Stimulated activated CD8-positive, alpha-beta memory T cell treated with anti-CD3 and anti-CD28 coated beads, Interleukin-4, amount 100 ng/mL, for 24 hours (primary cell): ENCODE measurements around the gene TPM1.

Experiments used
- DNase-seq: peaks from one replicate; pipeline ENCODE4 v3.0.0-alpha.2; 2020; ENCODE audit warnings: low read depth

The TPM1 gene

DNA sequence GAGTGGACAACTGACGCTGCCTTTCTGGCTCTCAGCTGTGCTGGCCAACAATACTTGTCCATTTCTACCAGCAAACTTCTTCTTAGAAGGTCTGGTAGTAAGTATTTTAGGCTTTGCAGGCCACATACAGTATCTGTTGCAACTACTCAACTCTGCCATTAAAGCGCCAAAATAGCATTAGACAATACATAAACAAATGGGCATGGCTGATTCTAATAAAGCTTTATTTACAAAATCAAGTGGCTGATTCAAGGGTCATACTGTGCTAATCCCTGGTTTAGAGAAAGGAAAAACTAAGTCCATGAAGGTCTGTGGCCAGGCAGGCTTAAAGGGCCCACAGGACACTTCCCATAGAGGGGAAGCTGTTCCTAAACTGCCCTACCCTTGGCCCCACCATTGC lies 26.3 kb upstream of the TPM1 start:
- DNase-seq = no peak

DNA sequence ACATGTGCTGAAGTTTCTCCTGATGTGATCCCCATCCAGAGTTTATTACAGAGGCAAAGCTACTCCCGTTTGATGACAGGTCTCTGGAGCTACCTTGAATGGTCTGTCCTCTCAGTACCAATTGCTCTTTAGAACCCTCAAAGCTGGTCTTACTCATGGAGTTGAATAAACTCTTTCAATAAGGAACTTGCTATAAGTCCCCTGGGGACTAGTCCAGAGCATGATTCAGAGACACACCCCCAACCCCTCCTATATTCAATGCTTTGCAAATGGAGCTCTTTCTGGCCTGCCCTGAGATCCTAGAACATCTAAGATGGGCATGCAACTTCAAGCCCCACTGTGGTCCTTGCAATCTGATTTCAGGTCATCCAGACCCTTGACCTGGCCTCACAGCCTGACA lies 23.9 kb upstream of the TPM1 start:
- no peak for DNase-seq

DNA sequence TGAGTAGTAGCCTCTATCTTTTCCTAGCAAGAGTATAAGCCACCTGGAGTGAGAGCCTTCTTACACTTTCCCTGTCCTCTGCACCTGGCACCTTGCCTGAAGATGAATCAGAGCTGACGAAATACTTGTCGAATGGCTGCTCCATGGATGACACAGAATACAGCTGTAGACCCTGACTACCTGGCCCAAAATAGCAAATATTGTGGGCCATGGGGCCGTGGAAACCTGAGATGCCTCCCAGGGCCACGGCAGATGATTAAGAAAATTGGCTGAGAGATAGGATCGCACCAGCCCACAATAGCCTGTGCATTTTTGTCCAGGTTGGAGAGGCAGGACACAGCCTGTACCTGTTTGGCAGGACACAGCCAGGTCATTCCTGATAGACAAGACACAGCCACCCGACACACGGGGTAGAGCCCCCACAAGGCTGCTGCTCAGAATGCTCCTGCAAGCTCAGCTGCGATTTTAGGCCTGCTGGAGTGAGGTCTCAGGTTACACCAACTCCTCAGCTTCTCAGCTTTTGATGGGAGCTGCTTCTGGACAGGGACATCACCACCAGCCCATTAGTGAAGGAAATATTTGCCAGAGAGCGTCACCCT lies 22.9 kb upstream of the TPM1 start:
- no peak for DNase-seq

DNA sequence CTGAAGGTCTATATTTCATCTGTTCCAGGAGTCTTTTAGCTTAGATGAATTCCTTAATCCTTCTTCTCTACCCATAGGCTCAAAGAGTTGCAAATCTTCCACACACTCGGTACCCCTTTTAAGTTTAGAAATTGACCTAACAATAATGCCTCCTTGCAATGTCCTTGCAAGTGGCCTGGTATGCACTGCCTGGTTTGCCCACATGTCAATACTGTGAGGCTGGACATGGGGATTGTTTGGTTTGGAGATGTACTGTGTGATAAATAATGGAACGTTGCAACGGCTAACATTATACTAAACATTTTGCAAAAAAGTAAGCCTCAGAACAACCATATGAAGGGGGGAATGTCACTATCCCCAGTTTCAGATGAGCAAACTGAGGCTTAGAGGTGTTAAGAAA lies 22.4 kb upstream of the TPM1 start:
- no peak for DNase-seq

DNA sequence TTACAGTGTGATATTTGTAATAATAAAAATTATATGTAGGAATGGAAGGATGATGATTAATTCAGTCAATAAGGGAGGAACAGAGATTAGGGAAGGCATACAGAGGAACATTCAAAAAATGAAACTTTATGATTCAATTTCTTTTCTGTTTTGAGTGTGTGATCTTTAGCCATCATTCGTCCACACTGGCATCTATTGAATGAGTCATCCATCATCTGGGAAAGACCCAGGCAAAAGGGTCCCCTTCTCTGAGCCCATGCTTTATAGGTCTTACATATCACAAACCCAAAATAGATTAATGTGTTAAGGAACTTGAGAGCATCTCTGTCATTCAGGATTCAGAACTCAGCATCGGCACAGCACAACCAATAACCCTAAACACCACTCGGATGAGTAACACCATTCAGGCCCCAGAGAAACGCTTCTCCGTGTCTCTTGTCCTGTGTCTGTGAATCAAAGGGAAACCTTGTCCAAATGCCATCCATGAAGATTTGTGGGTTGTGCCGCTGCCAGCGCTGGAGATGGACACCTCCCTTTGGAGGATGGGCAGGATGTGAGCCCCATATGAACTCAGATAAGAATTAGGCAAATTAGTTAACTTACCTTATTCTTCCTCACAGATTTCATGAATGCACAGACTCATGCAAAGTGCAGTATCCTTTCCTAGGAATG lies 21.7 kb upstream of the TPM1 start:
- no peak for DNase-seq

DNA sequence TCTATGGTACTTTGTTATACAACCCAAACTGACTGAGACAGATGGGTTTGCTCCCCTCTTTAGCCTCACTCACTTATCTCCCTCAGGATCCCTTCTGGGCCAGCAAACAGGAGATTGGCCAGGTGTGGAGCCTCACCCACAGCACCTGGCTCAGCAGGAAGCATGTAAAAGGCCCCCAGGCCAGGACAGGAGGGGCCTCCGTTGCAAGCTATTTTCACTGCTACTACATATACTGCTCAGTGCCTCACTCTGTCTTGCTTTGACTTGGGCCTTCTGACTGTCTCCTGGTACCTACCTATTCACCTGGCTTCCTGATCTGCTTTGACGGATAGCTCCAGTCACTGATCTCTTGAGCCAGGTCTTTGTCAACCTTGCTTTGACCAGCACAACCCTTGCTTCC lies 20.4 kb upstream of the TPM1 start:
- DNase-seq = no peak

DNA sequence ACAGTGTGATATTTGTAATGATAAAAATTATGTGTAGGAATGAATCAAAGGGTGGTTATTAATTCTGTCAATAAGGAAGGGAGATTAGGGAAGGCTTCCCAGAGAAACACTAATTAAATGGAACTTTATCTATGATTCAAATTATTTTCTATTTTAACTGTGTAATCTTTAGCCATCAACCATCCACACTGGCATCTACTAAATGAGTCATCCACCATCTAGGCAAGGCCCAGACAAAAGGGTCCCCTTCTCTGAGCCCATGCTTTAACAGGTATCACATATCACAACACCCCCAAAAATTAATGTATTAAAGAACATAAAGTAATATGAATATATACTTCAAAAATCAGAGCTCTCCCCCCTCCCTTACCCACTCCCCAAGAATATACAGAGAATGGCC lies 19.9 kb upstream of the TPM1 start:
- no peak for DNase-seq

DNA sequence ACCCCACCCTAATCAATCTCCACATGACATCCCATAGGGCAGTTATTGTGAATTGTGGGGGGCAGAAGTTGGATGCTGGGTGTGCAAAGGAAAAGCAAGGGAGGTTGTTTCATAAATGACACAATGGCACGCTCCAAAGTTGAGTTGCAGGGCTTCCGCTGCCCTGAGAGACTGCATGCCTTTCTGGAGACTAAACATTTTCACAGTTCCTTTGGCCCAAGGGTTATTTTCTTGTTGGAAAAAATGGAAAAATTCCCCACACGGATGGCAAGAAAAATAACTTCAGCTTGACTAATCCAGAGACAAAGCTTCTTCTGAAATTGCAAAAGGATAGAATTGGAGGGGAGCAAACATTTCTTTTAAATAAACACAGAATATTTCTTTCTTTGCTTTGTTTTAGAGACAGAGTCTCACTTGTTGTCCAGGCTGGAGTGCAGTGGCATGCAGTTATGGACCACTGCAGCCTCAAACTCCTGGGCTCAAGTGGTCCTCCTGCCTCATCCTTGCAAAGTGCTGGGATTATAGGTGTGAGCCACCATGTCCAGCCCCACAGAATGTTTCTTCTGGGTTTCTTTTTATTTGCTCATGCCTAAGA lies 19.1 kb upstream of the TPM1 start:
- no peak for DNase-seq

DNA sequence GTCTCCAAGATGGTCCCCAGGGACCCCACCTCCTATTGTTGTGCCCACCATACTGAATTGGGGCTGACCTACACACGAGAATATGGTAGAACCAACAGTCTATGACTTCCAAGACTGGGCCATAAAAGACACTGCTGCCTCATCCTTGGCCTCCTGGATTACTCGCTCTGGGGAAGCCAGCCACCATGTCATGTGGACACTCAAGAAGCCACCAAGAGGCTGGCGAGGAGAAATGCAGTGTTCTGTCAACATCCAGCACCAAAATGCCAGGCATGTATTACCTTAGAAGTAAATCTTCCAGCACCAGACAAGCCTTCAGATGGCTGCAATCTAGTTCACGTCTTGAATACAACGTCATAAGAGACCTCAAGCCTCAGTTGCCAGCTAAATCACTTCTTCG lies 17.1 kb upstream of the TPM1 start:
- DNase-seq = no peak

DNA sequence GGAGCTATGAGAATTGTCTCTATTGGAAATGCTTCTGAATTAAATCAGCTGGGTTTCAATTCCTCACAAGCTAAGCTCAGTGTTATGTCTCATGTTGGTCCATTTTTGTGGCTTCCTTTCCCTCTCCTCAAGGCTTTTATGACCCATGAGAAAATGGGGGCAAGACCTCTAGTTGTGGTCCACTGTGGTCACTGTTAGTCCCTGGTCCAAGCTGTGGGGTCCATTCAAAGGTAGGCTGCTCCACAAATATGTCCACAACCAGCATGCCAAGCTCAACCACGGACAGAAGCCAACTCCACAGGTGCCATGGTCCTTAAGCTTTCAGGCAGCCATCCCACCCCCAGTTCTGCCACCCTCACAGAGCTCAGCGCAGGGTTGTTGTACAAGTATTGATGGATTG lies 14.9 kb upstream of the TPM1 start:
- no peak for DNase-seq

DNA sequence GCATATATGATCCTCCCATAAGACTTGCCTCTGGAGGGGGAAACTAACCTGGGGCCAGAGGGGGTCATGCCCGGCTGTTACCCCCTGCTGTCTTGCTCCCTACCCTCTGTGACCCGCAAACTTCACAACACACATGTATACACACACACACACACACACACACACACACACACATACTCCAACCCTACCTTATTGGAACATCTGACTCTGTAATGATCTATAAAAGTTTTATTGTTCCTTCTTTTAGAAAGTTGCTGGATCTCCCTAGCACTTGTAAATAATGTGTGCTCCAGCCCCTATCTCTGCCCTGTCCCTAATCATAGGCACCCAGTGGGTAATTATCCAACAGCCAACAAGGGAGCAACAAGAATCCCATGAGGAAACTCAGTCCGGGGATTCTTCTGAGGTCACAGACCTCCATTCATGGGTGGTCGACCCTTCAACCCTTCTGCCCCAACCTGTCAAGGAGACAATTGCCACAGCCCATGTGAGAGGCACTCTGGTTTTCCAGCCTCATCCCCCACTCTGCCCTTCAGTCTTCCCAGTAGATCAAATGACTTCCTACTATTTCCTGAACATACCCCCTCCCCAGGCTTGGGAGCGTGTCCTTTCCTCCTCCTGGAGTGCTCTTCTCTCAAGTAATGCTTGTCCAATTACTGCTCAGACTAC lies 14.0 kb upstream of the TPM1 start:
- no peak for DNase-seq

DNA sequence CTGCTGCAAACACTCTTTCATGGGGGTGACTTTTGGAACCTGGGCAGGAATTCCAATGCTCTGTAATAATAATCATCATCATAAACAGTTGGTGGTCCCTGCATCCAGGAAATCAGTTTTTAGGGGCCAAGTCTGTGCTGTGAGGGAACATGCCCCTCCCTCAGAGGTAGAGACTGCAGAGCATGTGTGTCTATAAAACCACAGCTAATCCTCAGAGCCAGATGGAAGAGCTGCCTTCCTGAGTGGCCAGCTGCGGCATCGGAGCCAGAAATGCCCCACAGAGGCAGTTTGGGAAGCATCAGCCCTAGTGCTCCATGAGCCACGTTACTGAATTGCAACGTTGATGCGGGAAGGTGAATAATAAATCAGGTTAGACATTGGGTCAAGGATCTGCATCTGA lies 12.9 kb upstream of the TPM1 start:
- DNase-seq = no peak

DNA sequence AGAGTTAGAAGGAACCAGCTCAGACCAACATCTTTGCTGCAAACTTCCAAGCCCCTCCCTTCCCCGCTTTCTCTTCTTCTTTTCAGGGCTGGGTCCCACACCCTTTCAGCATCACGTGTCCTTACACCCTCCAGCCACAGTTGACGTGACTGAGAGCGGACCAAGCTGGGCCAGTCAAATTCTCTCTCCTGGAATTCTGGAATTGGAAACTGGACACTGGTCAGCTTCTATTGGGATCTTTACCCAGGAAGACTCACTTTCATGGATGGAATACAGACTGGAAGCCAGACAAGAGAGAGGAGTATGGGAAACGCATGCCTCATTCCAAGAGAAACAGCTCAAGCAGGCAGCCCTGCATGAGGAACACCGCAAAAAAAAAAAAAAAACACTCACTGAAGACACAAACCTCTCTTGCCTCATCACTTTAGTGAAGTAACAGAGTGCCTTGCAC lies 12.4 kb upstream of the TPM1 start:
- DNase-seq = no peak

DNA sequence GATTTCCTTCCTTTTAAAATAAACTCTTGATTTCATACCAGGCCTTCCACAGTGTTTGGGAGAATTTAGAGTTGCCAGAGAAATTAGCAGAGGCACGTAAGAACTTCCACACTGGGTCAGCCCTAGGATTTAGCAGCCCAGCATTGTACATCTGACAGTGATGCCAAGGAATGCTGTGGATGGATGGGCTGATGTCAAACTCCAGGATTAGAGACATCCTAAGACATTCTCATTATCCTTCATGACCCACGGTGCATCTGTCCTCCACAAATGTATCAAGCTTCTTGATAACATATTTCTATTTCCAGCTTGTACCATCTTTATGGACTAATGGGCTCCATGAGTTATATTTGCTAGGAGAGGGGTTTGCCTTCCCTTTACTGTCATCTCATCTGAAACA lies 8.0 kb upstream of the TPM1 start:
- DNase-seq = no peak

DNA sequence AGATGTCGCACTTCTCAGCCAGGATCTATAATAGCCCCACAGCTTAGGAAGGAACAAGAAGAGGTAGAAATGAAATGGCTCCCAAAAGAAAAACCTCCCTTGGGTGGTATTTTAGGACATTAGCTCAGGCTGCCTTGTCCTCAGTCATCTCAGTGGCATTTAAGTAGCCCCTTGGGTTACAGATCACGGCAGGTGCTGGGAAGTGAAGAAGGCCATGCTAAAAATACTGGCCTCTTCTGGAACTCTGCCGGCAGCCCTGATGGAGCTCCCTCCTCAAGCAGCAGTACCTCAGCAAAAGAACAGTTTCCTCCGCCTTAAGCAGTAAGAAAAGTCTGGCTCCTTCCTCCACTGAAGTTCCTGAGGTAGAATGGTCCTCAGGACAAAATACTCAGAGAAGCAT lies 7.3 kb upstream of the TPM1 start:
- no peak for DNase-seq

DNA sequence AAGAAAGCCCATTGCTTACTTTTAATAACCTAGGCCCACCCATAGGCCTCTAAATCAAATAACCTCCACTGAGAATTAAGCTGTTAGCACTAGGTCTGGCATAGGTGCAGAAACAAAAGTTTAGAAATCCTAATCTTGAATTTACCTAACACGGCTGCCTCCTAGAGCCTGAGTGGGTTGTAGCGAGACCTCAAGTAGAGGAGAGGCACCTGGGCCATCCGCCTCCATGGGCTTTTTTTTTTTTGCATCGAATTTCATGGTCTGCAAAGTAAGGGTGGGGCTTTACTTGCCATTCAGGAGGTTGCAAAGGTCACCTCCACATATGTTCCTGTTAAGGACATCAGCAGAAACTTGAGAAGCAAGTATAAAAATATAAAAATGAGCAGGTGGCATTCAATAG lies 6.6 kb upstream of the TPM1 start:
- no peak for DNase-seq

DNA sequence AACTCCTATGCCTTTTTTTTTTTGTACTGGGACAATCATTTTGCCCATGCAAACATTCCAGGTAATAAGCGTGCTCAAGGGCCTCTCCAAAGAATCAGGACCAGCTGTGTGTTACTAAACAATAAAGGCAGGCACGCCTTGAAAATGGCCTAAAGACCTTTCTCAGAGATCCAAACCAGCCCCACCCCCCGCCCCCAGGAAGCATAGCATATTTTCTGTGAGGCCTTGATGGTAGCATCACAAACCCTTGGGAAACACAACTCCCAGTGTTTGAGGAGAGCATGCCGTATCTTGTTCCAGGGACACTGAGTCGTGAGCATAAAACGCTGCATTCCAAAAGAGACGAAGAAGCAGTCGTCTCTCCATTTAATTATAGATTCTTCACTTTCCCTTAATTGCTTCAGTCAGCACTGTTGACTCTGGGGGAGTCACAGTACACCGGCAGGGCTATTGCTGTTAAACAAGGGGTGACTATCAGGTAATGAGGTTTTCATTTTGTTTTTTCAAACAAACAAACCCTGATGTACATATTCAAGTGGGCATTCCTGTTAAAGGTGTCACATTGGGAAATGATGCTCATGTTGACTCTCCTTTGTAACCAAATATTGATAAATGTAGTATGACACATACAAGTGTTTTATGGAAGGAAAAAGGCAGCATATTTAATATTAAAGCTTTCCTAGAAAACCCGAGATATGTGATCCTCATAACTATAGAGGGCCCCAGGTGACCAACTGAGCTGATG lies 4.4 kb upstream of the TPM1 start:
- no peak for DNase-seq

DNA sequence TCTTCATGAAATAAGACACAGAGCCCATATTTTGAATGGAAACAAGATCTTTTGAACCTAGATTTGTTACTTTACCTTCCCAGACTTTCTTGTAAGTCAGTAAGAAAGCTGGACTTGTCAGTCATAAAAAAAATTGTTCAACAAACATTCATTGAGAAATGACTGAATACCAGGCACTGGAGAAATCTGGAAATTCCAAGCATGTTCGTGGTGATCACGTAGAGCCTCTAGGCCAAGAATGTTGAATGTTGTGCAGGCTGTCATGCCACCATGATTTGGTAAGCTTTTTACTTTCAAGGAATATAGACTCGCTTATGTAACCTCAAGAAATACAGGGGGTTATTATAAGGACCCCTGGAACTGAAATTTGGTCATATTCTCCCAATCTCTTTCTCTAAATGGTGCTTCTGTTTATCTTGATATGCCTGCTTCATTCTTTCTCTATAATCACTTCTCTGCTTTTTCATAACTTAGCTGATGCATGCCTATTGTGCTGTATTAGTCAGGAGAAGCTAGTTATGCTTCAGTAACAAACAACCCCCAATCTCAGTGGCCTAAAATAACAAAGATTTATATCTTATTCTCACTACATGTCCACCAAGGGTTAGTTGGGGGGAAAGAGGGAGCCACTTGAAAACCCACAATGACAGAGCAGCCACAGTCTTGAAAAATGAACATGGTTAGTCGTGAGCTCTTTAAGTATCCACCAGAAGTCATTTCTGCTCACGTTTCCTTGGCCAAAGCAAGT lies 3.4 kb upstream of the TPM1 start:
- no peak for DNase-seq

DNA sequence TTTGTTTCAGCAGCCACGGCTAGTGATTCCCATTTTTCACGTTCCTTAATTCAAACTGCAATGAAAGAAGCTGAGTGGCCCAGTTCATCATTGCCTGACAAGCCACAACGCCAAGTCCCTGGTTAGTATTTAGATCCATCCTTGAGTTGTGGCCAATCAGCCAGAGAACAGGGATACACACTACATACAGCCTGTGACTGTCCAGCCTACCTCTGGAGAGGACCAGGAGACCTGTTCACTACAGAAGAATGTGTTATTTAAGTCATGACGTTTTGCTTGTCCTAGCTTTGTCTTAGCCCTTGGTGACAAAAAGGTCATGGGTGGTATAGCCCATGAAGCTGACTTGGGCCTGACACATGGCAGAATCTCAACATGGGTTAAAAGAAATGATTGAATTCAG lies 2.7 kb upstream of the TPM1 start:
- no peak for DNase-seq

DNA sequence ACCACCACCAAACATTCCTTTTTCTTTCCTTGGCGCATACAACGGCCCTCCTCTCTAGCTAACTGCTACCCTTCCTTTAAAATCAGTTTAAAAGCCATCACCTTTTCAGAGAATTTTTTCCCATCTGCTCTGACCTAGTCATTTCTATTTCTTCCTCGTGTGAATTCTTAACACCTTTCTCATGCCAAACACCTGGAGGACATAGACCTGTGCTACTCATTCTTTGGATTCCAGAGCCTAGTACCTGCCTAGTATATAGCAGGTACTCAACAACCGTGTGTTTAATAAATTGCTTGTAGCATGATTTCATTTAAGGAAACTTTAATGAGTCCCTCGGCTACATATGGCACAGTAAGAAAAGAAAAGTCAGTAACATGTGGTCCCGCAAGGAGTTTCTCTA lies 2.0 kb upstream of the TPM1 start:
- no peak for DNase-seq

DNA sequence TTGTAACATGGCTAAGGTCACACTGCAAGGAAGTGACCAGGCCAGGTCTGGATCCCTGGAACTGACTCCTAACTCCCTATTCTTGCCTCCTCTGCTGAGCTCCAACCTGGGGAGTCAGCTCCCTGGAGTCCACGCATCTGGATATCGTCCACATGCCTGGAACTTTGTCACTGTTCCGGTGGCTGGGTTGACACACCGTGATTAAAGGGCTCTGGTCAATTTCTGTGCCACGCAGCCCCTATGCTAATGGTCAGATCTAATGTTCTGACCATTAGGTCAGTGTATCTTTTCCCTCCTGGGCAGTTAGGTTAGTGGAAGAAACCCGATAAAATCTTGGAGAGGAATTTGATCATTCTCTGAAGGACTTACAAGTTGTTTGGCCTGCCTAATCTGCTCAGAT lies 1.6 kb upstream of the TPM1 start:
- no peak for DNase-seq

DNA sequence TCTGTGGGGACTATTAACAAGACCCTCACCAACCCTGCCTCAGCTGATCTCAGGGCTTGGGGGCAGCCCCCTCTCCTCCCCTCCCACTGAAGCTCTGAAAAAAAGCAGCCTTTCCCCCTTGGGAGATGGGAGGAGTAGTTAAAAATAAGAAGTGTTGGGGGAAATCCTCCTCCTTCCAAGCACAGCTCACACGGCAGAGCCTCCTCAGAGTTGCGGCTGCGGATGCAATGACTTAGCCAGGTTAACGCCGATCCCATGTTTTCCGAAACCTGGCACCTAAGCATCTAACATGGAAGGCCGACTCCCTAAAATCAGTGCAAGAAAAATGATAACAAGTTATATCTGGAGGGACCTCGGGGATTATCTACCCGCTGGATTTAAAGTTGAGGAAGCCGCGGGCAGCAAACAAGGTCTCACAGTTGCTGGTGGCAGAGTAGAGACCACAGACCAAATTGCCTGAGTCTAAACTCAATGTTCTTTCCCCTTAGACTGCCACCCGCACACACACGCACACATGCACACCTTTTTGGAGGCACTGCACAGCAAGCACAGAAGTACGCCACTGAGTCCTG lies 1.1 kb upstream of the TPM1 start:
- no peak for DNase-seq
